ENCODE results near the gene DRD3.

The DRD3 gene

GRCh38 chr3:114217266-114217665, 38.4 kb upstream of the DRD3 start:
- no peak overlapping the region for H3K27ac ChIP-seq
- H3K9ac ChIP-seq = no peak overlapping the region
- peaks cover 17 to 37% (median 28%) of the 10 kb centered on the region in 10 experiments for H3K4me1 ChIP-seq
- H3K4me2 ChIP-seq = no peak overlapping the region
- TF ChIP-seq Cebpa-rat (IDR thresholded peaks at IDR 0.05) = no peak
- H3K36me3 ChIP-seq = no peaks in the 10 kb centered on the region
- no peaks in the 10 kb centered on the region for H4K20me1 ChIP-seq
- no peaks in the 10 kb centered on the region for H3K27me3 ChIP-seq
- H3K4me3 ChIP-seq = no peak overlapping the region
- no peaks in the 10 kb centered on the region for H3K9me3 ChIP-seq (replicated peaks in 1 of 11)

GRCh38 chr3:114216186-114216970, 37.5 kb upstream of the DRD3 start:
- peaks cover 17 to 38% (median 28%) of the 10 kb centered on the region in 10 experiments for H3K4me1 ChIP-seq
- no peaks in the 10 kb centered on the region for H4K20me1 ChIP-seq
- H3K9ac ChIP-seq = no peak overlapping the region
- no peak overlapping the region for H3K27ac ChIP-seq
- H3K27me3 ChIP-seq = no peaks in the 10 kb centered on the region
- TF ChIP-seq Cebpa-rat (IDR thresholded peaks at IDR 0.05) = no peak
- no peak overlapping the region for H3K4me3 ChIP-seq
- H3K4me2 ChIP-seq = peak overlapping the region in 1 of 11 experiments; percentile 79; a peak in 2 of 22 replicates
- no peaks in the 10 kb centered on the region for H3K36me3 ChIP-seq
- H3K9me3 ChIP-seq (replicated peaks in 1 of 11) = no peaks in the 10 kb centered on the region

GRCh38 chr3:114214542-114215341, 35.9 kb upstream of the DRD3 start:
- H3K4me3 ChIP-seq = peak overlapping the region; percentile 44 to 69 (median 57)
- peak overlapping the region in 10 of 11 experiments; percentile 26 to 89 (median 84); a peak in 20 of 22 replicates for H3K27ac ChIP-seq
- peaks cover 17 to 38% (median 28%) of the 10 kb centered on the region in 10 experiments for H3K4me1 ChIP-seq
- peak overlapping the region; percentile 78 to 95 (median 85) for H3K4me2 ChIP-seq
- peak overlapping the region; percentile 4 to 81 (median 76); a peak in 19 of 22 replicates for H3K9ac ChIP-seq
- peaks cover 0 to 4% (median 0%) of the 10 kb centered on the region in 11 experiments; a peak in 2 of 22 replicates for H3K9me3 ChIP-seq (replicated peaks in 1 of 11)
- no peaks in the 10 kb centered on the region for H3K27me3 ChIP-seq
- H3K36me3 ChIP-seq = no peaks in the 10 kb centered on the region
- 0 out of 22 replicates have a peak, but pooled peaks of 1 of the 11 experiments have one; percentile 25 for TF ChIP-seq Cebpa-rat (IDR thresholded peaks at IDR 0.05)
- no peaks in the 10 kb centered on the region for H4K20me1 ChIP-seq

GRCh38 chr3:114213627-114214541, 35.0 kb upstream of the DRD3 start:
- peak overlapping the region; percentile 78 to 95 (median 85) for H3K4me2 ChIP-seq
- no peaks in the 10 kb centered on the region for H4K20me1 ChIP-seq
- H3K4me1 ChIP-seq = peaks cover 17 to 35% (median 28%) of the 10 kb centered on the region in 10 experiments
- peak in 1 of 11 experiments; percentile 66; a peak in 2 of 22 replicates for TF ChIP-seq Cebpa-rat (IDR thresholded peaks at IDR 0.05)
- peak overlapping the region; percentile 44 to 69 (median 57) for H3K4me3 ChIP-seq
- no peaks in the 10 kb centered on the region for H3K36me3 ChIP-seq
- H3K9me3 ChIP-seq (replicated peaks in 1 of 11) = peaks cover 0 to 4% (median 0%) of the 10 kb centered on the region in 11 experiments; a peak in 2 of 22 replicates
- no peaks in the 10 kb centered on the region for H3K27me3 ChIP-seq
- peak overlapping the region; percentile 11 to 81 (median 76); a peak in 21 of 22 replicates for H3K9ac ChIP-seq
- peak overlapping the region in 10 of 11 experiments; percentile 26 to 89 (median 84); a peak in 20 of 22 replicates for H3K27ac ChIP-seq

GRCh38 chr3:114213292-114213626, 34.4 kb upstream of the DRD3 start:
- Histone ChIP-seq H3K36me3 (no peaks in the 10 kb centered on the region), H3K27ac (peak overlapping the region in 9 of 11 experiments; percentile 76 to 89 (median 84); a peak in 18 of 22 replicates), H3K27me3 (no peaks in the 10 kb centered on the region), H3K9me3 (replicated peaks in 1 of 11) (peaks cover 0 to 4% (median 0%) of the 10 kb centered on the region in 11 experiments; a peak in 2 of 22 replicates), H3K4me1 (peaks cover 17 to 35% (median 28%) of the 10 kb centered on the region in 10 experiments), H3K4me2 (peak overlapping the region; percentile 78 to 95 (median 85)), H4K20me1 (no peaks in the 10 kb centered on the region), H3K9ac (peak overlapping the region in 9 of 11 experiments; percentile 70 to 81 (median 76); a peak in 18 of 22 replicates), H3K4me3 (peak overlapping the region in 9 of 10 experiments; percentile 47 to 69 (median 57); a peak in 15 of 20 replicates)
- TF ChIP-seq Cebpa-rat (IDR thresholded peaks at IDR 0.05) = no peak

GRCh38 chr3:114212646-114213045, 33.8 kb upstream of the DRD3 start:
- H3K4me3 ChIP-seq = no peak overlapping the region
- peak overlapping the region in 3 of 11 experiments; percentile 76 to 81 (median 76); a peak in 3 of 22 replicates for H3K9ac ChIP-seq
- H3K9me3 ChIP-seq (replicated peaks in 1 of 11) = peaks cover 0 to 4% (median 0%) of the 10 kb centered on the region in 11 experiments; a peak in 2 of 22 replicates
- peaks cover 17 to 35% (median 28%) of the 10 kb centered on the region in 10 experiments for H3K4me1 ChIP-seq
- H3K27ac ChIP-seq = peak overlapping the region in 7 of 11 experiments; percentile 83 to 89 (median 84); a peak in 14 of 22 replicates
- no peaks in the 10 kb centered on the region for H3K36me3 ChIP-seq
- H4K20me1 ChIP-seq = no peaks in the 10 kb centered on the region
- TF ChIP-seq Cebpa-rat (IDR thresholded peaks at IDR 0.05) = no peak
- no peaks in the 10 kb centered on the region for H3K27me3 ChIP-seq
- peak overlapping the region in 7 of 11 experiments; percentile 78 to 95 (median 85); a peak in 13 of 22 replicates for H3K4me2 ChIP-seq

GRCh38 chr3:114207768-114208167, 28.9 kb upstream of the DRD3 start:
- no peak overlapping the region for H3K27ac ChIP-seq

GRCh38 chr3:114206342-114206741, 27.5 kb upstream of the DRD3 start:
- H4K20me1 ChIP-seq = no peaks in the 10 kb centered on the region
- no peaks in the 10 kb centered on the region for H3K36me3 ChIP-seq
- no peak overlapping the region for H3K9ac ChIP-seq
- H3K4me3 ChIP-seq = no peak overlapping the region
- H3K4me1 ChIP-seq = no peaks in the 10 kb centered on the region
- no peaks in the 10 kb centered on the region for H3K27me3 ChIP-seq
- no peak overlapping the region for H3K4me2 ChIP-seq
- no peak overlapping the region for H3K27ac ChIP-seq
- peaks cover 0 to 4% (median 0%) of the 10 kb centered on the region in 11 experiments; a peak in 2 of 22 replicates for H3K9me3 ChIP-seq (replicated peaks in 1 of 11)
- no peak for TF ChIP-seq Cebpa-rat (IDR thresholded peaks at IDR 0.05)

More at GRCh38 chr3:114207768-114208167, 28.9 kb upstream of the DRD3 start:
- H3K4me1 ChIP-seq = peaks cover 0 to 6% (median 3%) of the 10 kb centered on the region in 10 experiments; a peak in 15 of 20 replicates
- H3K4me3 ChIP-seq = no peak overlapping the region
- H3K36me3 ChIP-seq = no peaks in the 10 kb centered on the region
- no peak overlapping the region for H3K4me2 ChIP-seq
- no peak for TF ChIP-seq Cebpa-rat (IDR thresholded peaks at IDR 0.05)
- H3K9ac ChIP-seq = no peak overlapping the region
- peaks cover 0 to 4% (median 0%) of the 10 kb centered on the region in 11 experiments; a peak in 2 of 22 replicates for H3K9me3 ChIP-seq (replicated peaks in 1 of 11)
- H4K20me1 ChIP-seq = no peaks in the 10 kb centered on the region
- H3K27me3 ChIP-seq = no peaks in the 10 kb centered on the region

Data from BLaER1 treated with 17β-estradiol and CSF1 and Interleukin-3, amounts not matched to agents 10 nM and 100 nM (cell line).